ENCODE measurements around the gene SARS1.

DNA sequence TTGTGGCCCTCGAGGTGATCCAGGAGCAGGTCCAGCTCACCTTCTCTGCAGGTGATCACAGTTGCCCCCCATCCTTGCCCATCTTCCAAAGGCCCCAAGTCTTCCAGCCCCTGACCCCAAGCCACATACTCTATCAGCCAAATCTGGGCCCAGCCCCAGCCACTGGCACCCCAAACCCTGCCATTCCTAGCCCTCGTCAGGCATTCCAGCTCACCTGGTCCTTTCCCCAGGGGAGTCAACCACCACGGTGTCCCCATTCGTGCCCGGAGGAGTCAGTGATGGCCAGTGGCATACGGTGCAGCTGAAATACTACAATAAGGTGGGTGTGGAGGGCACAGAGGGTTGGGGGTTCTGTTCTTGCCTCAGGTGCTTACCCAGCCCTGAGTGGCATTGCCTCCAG lies 47.9 kb downstream of the SARS1 start:
- TF ChIP-seq, protein P1, sequence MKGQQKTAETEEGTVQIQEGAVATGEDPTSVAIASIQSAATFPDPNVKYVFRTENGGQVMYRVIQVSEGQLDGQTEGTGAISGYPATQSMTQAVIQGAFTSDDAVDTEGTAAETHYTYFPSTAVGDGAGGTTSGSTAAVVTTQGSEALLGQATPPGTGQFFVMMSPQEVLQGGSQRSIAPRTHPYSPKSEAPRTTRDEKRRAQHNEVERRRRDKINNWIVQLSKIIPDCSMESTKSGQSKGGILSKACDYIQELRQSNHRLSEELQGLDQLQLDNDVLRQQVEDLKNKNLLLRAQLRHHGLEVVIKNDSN (IDR thresholded peaks at IDR 0.05), result no peak
- TF ChIP-seq CREB1 (IDR thresholded peaks at IDR 0.05; ENCODE audit: low read depth) (no peak), EP300 (IDR thresholded peaks at IDR 0.05; ENCODE audit: borderline replicate concordance) (no peak), TAF1 (IDR thresholded peaks at IDR 0.05; ENCODE audit: low read depth) (no peak), EGR1 (IDR thresholded peaks at IDR 0.05) (no peak)
- TF ChIP-seq, protein P2, sequence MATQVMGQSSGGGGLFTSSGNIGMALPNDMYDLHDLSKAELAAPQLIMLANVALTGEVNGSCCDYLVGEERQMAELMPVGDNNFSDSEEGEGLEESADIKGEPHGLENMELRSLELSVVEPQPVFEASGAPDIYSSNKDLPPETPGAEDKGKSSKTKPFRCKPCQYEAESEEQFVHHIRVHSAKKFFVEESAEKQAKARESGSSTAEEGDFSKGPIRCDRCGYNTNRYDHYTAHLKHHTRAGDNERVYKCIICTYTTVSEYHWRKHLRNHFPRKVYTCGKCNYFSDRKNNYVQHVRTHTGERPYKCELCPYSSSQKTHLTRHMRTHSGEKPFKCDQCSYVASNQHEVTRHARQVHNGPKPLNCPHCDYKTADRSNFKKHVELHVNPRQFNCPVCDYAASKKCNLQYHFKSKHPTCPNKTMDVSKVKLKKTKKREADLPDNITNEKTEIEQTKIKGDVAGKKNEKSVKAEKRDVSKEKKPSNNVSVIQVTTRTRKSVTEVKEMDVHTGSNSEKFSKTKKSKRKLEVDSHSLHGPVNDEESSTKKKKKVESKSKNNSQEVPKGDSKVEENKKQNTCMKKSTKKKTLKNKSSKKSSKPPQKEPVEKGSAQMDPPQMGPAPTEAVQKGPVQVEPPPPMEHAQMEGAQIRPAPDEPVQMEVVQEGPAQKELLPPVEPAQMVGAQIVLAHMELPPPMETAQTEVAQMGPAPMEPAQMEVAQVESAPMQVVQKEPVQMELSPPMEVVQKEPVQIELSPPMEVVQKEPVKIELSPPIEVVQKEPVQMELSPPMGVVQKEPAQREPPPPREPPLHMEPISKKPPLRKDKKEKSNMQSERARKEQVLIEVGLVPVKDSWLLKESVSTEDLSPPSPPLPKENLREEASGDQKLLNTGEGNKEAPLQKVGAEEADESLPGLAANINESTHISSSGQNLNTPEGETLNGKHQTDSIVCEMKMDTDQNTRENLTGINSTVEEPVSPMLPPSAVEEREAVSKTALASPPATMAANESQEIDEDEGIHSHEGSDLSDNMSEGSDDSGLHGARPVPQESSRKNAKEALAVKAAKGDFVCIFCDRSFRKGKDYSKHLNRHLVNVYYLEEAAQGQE (IDR thresholded peaks at IDR 0.05; ENCODE audit: low read depth), result no peak

Measured in Ishikawa (cell line).